ENCODE data around the gene PFKP.

GRCh38 chr10:3159152-3159551 is 91.8 kb downstream of the PFKP start:
- TF ChIP-seq POLR2A (IDR thresholded peaks at IDR 0.05) (no peak), CTCF (IDR thresholded peaks at IDR 0.05) (no peak)

All from lower leg skin (tissue), 3 donors.